Adrenal gland (tissue), 12 donors: ENCODE results near the gene ZNF41. TPM values are rescaled to one million over a fixed set of nuclear protein-coding genes. Genes with fewer than 3 reads are reported as not detected.

ENCODE experiments used
- DNase-seq, 7 donors: peaks; one replicate each; pipeline ENCODE4 v3.0.0-alpha.2; 2019 to 2020
- H3K27ac ChIP-seq, 5 donors: fragments of 200-600 bp; sonication (generic) in 4 of 5; 1 replicate in 3 of 5; 2 replicates in 2 of 5; pipeline versions ENCODE4 v1.5.1 to v1.8.0; 2016 to 2020; ENCODE audit warnings: mild to moderate bottlenecking in 1 of 5
- H3K27me3 ChIP-seq: fragments of 200-600 bp; 2 replicates; pipeline ENCODE4 v1.8.0; 2021
- H3K36me3 ChIP-seq, 2 donors: fragments of 200-600 bp; replicated peaks in 1 of 2; 1 replicate in 1 of 2; 2 replicates in 1 of 2; pipeline versions ENCODE4 v1.5.1 to v1.8.0; 2018 to 2022
- H3K4me1 ChIP-seq, 2 donors: fragments of 200-600 bp; replicated peaks in 1 of 2; 1 replicate in 1 of 2; 2 replicates in 1 of 2; pipeline versions ENCODE4 v1.5.1 to v1.8.0; 2018 to 2021
- H3K4me3 ChIP-seq, 4 donors: fragments of 200-600 bp; sonication (generic) in 3 of 4; one replicate each; pipeline ENCODE4 v1.5.1; 2016 to 2018
- H3K9me3 ChIP-seq, 3 donors: fragments of 200-600 bp; sonication (generic) in 1 of 3; replicated peaks in 1 of 3; 1 replicate in 2 of 3; 2 replicates in 1 of 3; pipeline versions ENCODE4 v1.5.1 to v1.8.0; 2016 to 2021
- CTCF ChIP-seq, 6 experiments: fragments of 450-650 bp in 4 of 6; fragments of 200-600 bp in 2 of 6; sonication (generic) in 1 of 6; IDR thresholded peaks; 1 replicate in 5 of 6; 2 replicates in 1 of 6; pipeline versions ENCODE4 v1.5.1 to v1.8.0; 2016 to 2021; ENCODE audit warnings: antibody characterized with exemption in 6 of 6, mild to moderate bottlenecking in 2 of 6, moderate library complexity in 1 of 6
- POLR2A ChIP-seq, 2 donors: fragments of 450-650 bp; IDR thresholded peaks; one replicate each; pipeline ENCODE4 v1.6.1; 2017; ENCODE audit warnings: antibody characterized with exemption in 2 of 2, mild to moderate bottlenecking in 2 of 2, moderate library complexity in 1 of 2
- WGBS, 4 donors: extraction: QIAGEN DNeasy Blood & Tissue Kit in 2 of 4; methylation state at CpG; one replicate each; pipeline versions ENCODE4 v1.1.5 to v1.1.7; 2013 to 2017; 5-methylcytosine and 5-hydroxymethylcytosine counted together
- intact Hi-C, 2 donors: fragments of 100-400 bp; cut with DNase I; formaldehyde crosslinking; loops; one replicate each; pipeline versions ENCODE4 v1.14.1 to v1.15.0; 2022 to 2023
- polyA plus RNA-seq, 3 donors: library from polyadenylated mRNA; stranded (reverse); fragments of 200-250 nt in 2 of 3; fragments of 350-450 nt in 1 of 3; fragmentation: Illumina TruSeq in 1 of 3; extraction: RNeasy Lipid Tissue Mini Kit (QIAGEN cat#74804) in 1 of 3; gene quantifications; one replicate each; pipeline ENCODE4 v1.2.3, GENCODE V29; 2013 to 2014
- total RNA-seq, 9 donors: library from RNA; depleted of rRNA in 4 of 9; stranded (reverse); fragments of >200 nt in 4 of 9; fragments of 120-200 nt in 1 of 9; fragmentation: NEBNext Ultra II Directional in 1 of 9; extraction: Animal tissue kit (Norgen Biotek cat#: 25700) in 1 of 9; gene quantifications; one replicate each; pipeline versions ENCODE4 v1.1.0 to v1.2.4, GENCODE V29; 2013 to 2023
- donor health status: healthy with polysubstance abuse.
- donor health status: Bipolar disorder and iron deficiency.
- donor health status: DM: yes; HTN: yes; CAD: no.
- donor health status: DM: no; HTN: no; CAD: no.
- donor health status: DM: no; HTN: no; CAD: no.
- donor health status: DM: yes; HTN: yes; CAD: no.

ZNF41 gene
- total and polyA plus RNA-seq, 12 donors: 2.8 to 10.5 (median 7.6) TPM

- H3K4me3 ChIP-seq: no peak overlapping the region
- TF ChIP-seq CTCF (IDR thresholded peaks at IDR 0.05): no peak
- TF ChIP-seq POLR2A (IDR thresholded peaks at IDR 0.05): no peak
- WGBS, 4 donors: 78 to 89% (median 88%) methylated on average over 7 to 8 of the region's 8 CpGs
- H3K4me1 ChIP-seq: no peaks in the 10 kb centered on the region
- intact Hi-C loops: no loop called here
- peaks cover 0 to 35% (median 0%) of the 10 kb centered on the region in 3 donors for H3K9me3 ChIP-seq
- no peak for DNase-seq
- H3K27ac ChIP-seq: no peak overlapping the region
- H3K36me3 ChIP-seq: no peaks in the 10 kb centered on the region
- no peaks in the 10 kb centered on the region for H3K27me3 ChIP-seq
Observed at GRCh38 chrX:47413179-47413594, 69.8 kb downstream of the ZNF41 start.

Other genes with a start within 250 kb of the ZNF41 start
- under 1 TPM in 5 of 9 donors, not detected in 4; 0.14 to 0.28 (median 0.26) TPM for gene ZNF157, start 112.6 kb downstream of the ZNF41 start, total RNA-seq
- under 1 TPM; 0.10 to 0.20 (median 0.16) TPM for gene ZNF157, start 112.6 kb downstream of the ZNF41 start, polyA plus RNA-seq
- gene ARAF, start 78.0 kb upstream of the ZNF41 start, total RNA-seq: 100 to 1,000 TPM in 2 of 9 donors, 10 to 100 TPM in 7; 31.2 to 113 (median 66.5) TPM
- 10 to 100 TPM; 51.2 to 64.5 (median 59.4) TPM for gene ARAF, start 78.0 kb upstream of the ZNF41 start, polyA plus RNA-seq
- gene TIMP1, start 99.2 kb upstream of the ZNF41 start, total RNA-seq: 1,000 to 10,000 TPM in 2 of 9 donors, 100 to 1,000 TPM in 7; 176 to 1,511 (median 643) TPM
- gene TIMP1, start 99.2 kb upstream of the ZNF41 start, polyA plus RNA-seq: 1,000 to 10,000 TPM in 2 of 3 donors, 100 to 1,000 TPM in 1; 415 to 3,693 (median 3,244) TPM
- gene SYN1, start 136.6 kb upstream of the ZNF41 start, total RNA-seq: 1 to 10 TPM in 6 of 9 donors, under 1 TPM in 2, not detected in 1; 0.12 to 8.2 (median 3.1) TPM
- gene SYN1, start 136.6 kb upstream of the ZNF41 start, polyA plus RNA-seq: 10 to 100 TPM in 1 of 3 donors, 1 to 10 TPM in 2; 3.8 to 16.5 (median 6.2) TPM
- gene CFP, start 146.7 kb upstream of the ZNF41 start, total RNA-seq: 10 to 100 TPM in 3 of 9 donors, 1 to 10 TPM in 5, under 1 TPM in 1; 0.91 to 14.5 (median 8.2) TPM
- 10 to 100 TPM in 2 of 3 donors, 1 to 10 TPM in 1; 1.2 to 12.0 (median 10.5) TPM for gene CFP, start 146.7 kb upstream of the ZNF41 start, polyA plus RNA-seq
- gene ELK1, start 167.3 kb upstream of the ZNF41 start, total RNA-seq: 10 to 100 TPM; 24.9 to 78.8 (median 57.2) TPM
- gene ELK1, start 167.3 kb upstream of the ZNF41 start, polyA plus RNA-seq: 10 to 100 TPM; 21.6 to 38.4 (median 21.8) TPM
- gene UXT, start 176.0 kb upstream of the ZNF41 start, total RNA-seq: 100 to 1,000 TPM; 120 to 176 (median 150) TPM
- gene UXT, start 176.0 kb upstream of the ZNF41 start, polyA plus RNA-seq: 100 to 1,000 TPM; 135 to 163 (median 152) TPM